PC-9 (cell line): ENCODE data around the gene KEL. TPM values are rescaled to one million over a fixed set of nuclear protein-coding genes. Genes with fewer than 3 reads are reported as not detected.

Source experiments
- BruUV-seq: library from RNA; stranded (reverse); fragments of 400-500 nt; replicated peaks from 2 replicates; lab custom pipeline; 2021; lab: Mats Ljungman, UMichigan
- CTCF ChIA-PET: fragments of 300-600 bp; sonication (Branson Sonifier 250); formaldehyde crosslinking; loops from one replicate; lab custom pipeline; 2022; ENCODE audit warnings: antibody characterized with exemption; lab: Charles Lee
- POLR2A ChIA-PET: fragments of 300-600 bp; sonication (Branson Sonifier 250); formaldehyde crosslinking; loops from one replicate; lab custom pipeline; 2022; ENCODE audit warnings: antibody characterized with exemption; ENCODE audit not compliant: unreplicated experiment; lab: Charles Lee
- DNase-seq, 2 experiments: peaks; one replicate each; pipeline versions ENCODE4 v3.0.0 to v3.0.0-alpha.2; 2015 to 2022; ENCODE audit warnings: mixed read lengths in 1 of 2
- H2AFZ ChIP-seq: fragments of 200-600 bp; sonication (generic); 2 replicates; pipeline ENCODE4 v1.8.1; 2017; ENCODE audit warnings: antibody characterized with exemption
- H3F3A ChIP-seq: fragments of 200-600 bp; sonication (generic); 2 replicates; pipeline ENCODE4 v1.8.1; 2017; ENCODE audit warnings: antibody characterized with exemption, mild to moderate bottlenecking, low read depth; ENCODE audit not compliant: insufficient read depth
- H3K27ac ChIP-seq: fragments of 200-600 bp; sonication (generic); 2 replicates; pipeline ENCODE4 v1.6.1; 2016; ENCODE audit warnings: mixed run types
- H3K27me3 ChIP-seq: fragments of 200-600 bp; sonication (generic); 2 replicates; pipeline ENCODE4 v1.6.1; 2016; ENCODE audit warnings: low read depth, mixed run types; ENCODE audit not compliant: insufficient read depth
- H3K36me3 ChIP-seq: fragments of 200-600 bp; sonication (generic); 2 replicates; pipeline ENCODE4 v1.6.1; 2016; ENCODE audit warnings: low read depth, mixed run types
- H3K4me1 ChIP-seq: fragments of 200-600 bp; sonication (generic); replicated peaks from 2 replicates; pipeline ENCODE4 v1.6.1; 2016; ENCODE audit warnings: mixed run types; ENCODE audit not compliant: insufficient read depth
- H3K4me2 ChIP-seq: fragments of 200-600 bp; sonication (generic); 2 replicates; pipeline ENCODE4 v1.6.1; 2017; ENCODE audit warnings: mixed run types
- H3K4me3 ChIP-seq: fragments of 200-600 bp; sonication (generic); 2 replicates; pipeline ENCODE4 v1.6.1; 2016; ENCODE audit warnings: mixed run types
- H3K79me2 ChIP-seq: fragments of 200-600 bp; sonication (generic); 2 replicates; pipeline ENCODE4 v1.6.1; 2017; ENCODE audit warnings: low read depth, mixed run types
- H3K9me2 ChIP-seq: fragments of 200-600 bp; sonication (generic); 2 replicates; pipeline ENCODE4 v1.8.1; 2017; ENCODE audit warnings: mild to moderate bottlenecking; ENCODE audit not compliant: insufficient read depth
- H3K9me3 ChIP-seq: fragments of 200-600 bp; sonication (generic); 2 replicates; pipeline ENCODE4 v1.8.1; 2016; ENCODE audit warnings: low read depth; ENCODE audit not compliant: insufficient read depth
- H4K20me1 ChIP-seq: fragments of 200-600 bp; sonication (generic); 2 replicates; pipeline ENCODE4 v1.8.1; 2017; ENCODE audit not compliant: insufficient read depth
- EZH2 ChIP-seq: fragments of 200-600 bp; sonication (generic); IDR thresholded peaks from 2 replicates; pipeline ENCODE4 v1.8.0; 2017; ENCODE audit warnings: antibody characterized with exemption, low read depth
- intact Hi-C: fragments of 100-400 bp; cut with micrococcal nuclease; formaldehyde crosslinking; loops from one replicate; pipeline ENCODE4 v1.10.0; 2022; ENCODE audit not compliant: unreplicated experiment
- total RNA-seq: library from RNA; stranded (reverse); gene quantifications from 2 replicates; pipeline ENCODE4 v1.2.3, GENCODE V29; 2021
- TF ChIP-seq, protein P1 (sequence below): fragments of 200-600 bp; sonication (generic); conservative IDR thresholded peaks from 2 replicates; pipeline ENCODE4 v1.6.1; 2017; ENCODE audit warnings: mixed run types, antibody characterized with exemption, mild to moderate bottlenecking, moderate library complexity

Gene KEL
- total RNA-seq, 1 experiment from 2014 or later, result 0.46 TPM

- intact Hi-C loops, result no loop called here
- BruUV-seq, result no TSS peak
- no peaks in the 10 kb centered on the region for H3K79me2 ChIP-seq
- H3K9me3 ChIP-seq, result no peaks in the 10 kb centered on the region
- H3K27ac ChIP-seq, result no peak overlapping the region
- H3K27me3 ChIP-seq, result no peaks in the 10 kb centered on the region
- no peaks in the 10 kb centered on the region for H3F3A ChIP-seq
- no peak overlapping the region for H3K4me2 ChIP-seq
- POLR2A ChIA-PET, result no interaction called here
- no peak for TF ChIP-seq EZH2
- TF ChIP-seq, protein P1, sequence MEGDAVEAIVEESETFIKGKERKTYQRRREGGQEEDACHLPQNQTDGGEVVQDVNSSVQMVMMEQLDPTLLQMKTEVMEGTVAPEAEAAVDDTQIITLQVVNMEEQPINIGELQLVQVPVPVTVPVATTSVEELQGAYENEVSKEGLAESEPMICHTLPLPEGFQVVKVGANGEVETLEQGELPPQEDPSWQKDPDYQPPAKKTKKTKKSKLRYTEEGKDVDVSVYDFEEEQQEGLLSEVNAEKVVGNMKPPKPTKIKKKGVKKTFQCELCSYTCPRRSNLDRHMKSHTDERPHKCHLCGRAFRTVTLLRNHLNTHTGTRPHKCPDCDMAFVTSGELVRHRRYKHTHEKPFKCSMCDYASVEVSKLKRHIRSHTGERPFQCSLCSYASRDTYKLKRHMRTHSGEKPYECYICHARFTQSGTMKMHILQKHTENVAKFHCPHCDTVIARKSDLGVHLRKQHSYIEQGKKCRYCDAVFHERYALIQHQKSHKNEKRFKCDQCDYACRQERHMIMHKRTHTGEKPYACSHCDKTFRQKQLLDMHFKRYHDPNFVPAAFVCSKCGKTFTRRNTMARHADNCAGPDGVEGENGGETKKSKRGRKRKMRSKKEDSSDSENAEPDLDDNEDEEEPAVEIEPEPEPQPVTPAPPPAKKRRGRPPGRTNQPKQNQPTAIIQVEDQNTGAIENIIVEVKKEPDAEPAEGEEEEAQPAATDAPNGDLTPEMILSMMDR, result no peak
- H3K4me3 ChIP-seq, result no peak overlapping the region
- no peaks in the 10 kb centered on the region for H3K9me2 ChIP-seq
- H3K36me3 ChIP-seq, result no peaks in the 10 kb centered on the region
- no peak overlapping the region for H2AFZ ChIP-seq
- DNase-seq, result no peak
- CTCF ChIA-PET, result no interaction called here
- H4K20me1 ChIP-seq, result no peaks in the 10 kb centered on the region
- H3K4me1 ChIP-seq, result no peaks in the 10 kb centered on the region
Observed at GRCh38 chr7:142934056-142934455, 28.1 kb downstream of the KEL start.

GRCh38 chr7:142933624-142934023 is 28.5 kb downstream of the KEL start, which contains the start of gene TRPV5:
Gene TRPV5 (minus strand): TSS chr7:142933746. CDS start chr7:142933459, 287 bp downstream.
- Histone ChIP-seq H3F3A (no peaks in the 10 kb centered on the region), H3K4me2 (no peak within 1 kb of the TSS), H3K4me1 (no peaks in the 10 kb centered on the region), H3K79me2 (no peaks in the 10 kb centered on the region), H4K20me1 (no peaks in the 10 kb centered on the region), H3K36me3 (no peaks in the 10 kb centered on the region), H3K27me3 (no peaks in the 10 kb centered on the region), H3K9me3 (no peaks in the 10 kb centered on the region), H2AFZ (no peak within 1 kb of the TSS), H3K27ac (no peak within 1 kb of the TSS), H3K9me2 (no peaks in the 10 kb centered on the region), H3K4me3 (no peak within 1 kb of the TSS)
- no peak for DNase-seq
- POLR2A ChIA-PET, result no interaction called here
- CTCF ChIA-PET, result no interaction called here
- TF ChIP-seq, protein P1, result no peak
- no peak for TF ChIP-seq EZH2
- intact Hi-C loops, result no loop called here
- BruUV-seq, result no TSS peak

GRCh38 chr7:142933092-142933475 is 29.1 kb downstream of the KEL start:
- BruUV-seq, result no TSS peak
- Histone ChIP-seq H3K9me3 (no peaks in the 10 kb centered on the region), H3K27ac (no peak overlapping the region), H4K20me1 (no peaks in the 10 kb centered on the region), H3K9me2 (no peaks in the 10 kb centered on the region), H3F3A (no peaks in the 10 kb centered on the region), H3K27me3 (no peaks in the 10 kb centered on the region), H2AFZ (no peak overlapping the region), H3K36me3 (no peaks in the 10 kb centered on the region), H3K4me1 (no peaks in the 10 kb centered on the region), H3K79me2 (no peaks in the 10 kb centered on the region), H3K4me3 (no peak overlapping the region), H3K4me2 (no peak overlapping the region)
- intact Hi-C loops, result no loop called here
- ChIA-PET CTCF (no interaction called here), POLR2A (no interaction called here)
- no peak for DNase-seq
- TF ChIP-seq, protein P1, result no peak
- no peak for TF ChIP-seq EZH2
